OCI-LY7 (cell line): ENCODE measurements around the gene SEC61B.

Experiments
- CTCF ChIP-seq: fragments of 200-600 bp; sonication (generic); conservative IDR thresholded peaks from 2 replicates; pipeline ENCODE4 v1.5.1; 2014; ENCODE audit warnings: mild to moderate bottlenecking, antibody characterized with exemption, low read length, moderate library complexity, mixed read lengths
- EZH2phosphoT487 ChIP-seq: fragments of 200-600 bp; sonication (generic); IDR thresholded peaks from 2 replicates; pipeline ENCODE4 v1.6.1; 2018; ENCODE audit warnings: low read depth, borderline replicate concordance, mild to moderate bottlenecking, mixed run types, antibody characterized with exemption, low read length, moderate library complexity, mixed read lengths

DNA sequence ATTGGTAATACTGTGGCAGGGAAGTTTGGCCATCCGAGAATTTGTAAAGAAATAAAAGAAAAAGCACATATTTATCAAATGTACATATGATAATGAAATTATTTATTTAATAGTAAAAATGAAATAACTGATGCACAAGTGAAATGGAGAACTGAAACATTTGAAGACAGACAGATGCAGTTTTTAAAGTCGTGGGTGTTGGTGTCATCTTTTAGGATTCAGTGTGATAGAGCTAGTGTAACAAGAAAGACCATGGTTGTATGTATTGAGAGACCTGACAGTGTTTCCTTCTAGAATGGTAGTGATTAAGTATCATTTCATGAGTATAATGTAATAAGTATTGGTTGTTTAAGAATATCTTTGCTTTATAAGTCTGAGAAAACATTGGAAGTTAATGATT lies 2.4 kb downstream of the SEC61B start:
- TF ChIP-seq CTCF (no peak), EZH2phosphoT487 (no peak)
